HG02840 (cell line): ENCODE measurements around the gene ARHGAP11A.

Experiments used
- ATAC-seq: cut with Tn5 transposase; IDR thresholded peaks from one replicate; pipeline ENCODE4 v1.9.1; 2021; ENCODE audit warnings: mild to moderate bottlenecking, moderate library complexity, moderate number of reproducible peaks; ENCODE audit not compliant: unreplicated experiment, low FRiP score

ARHGAP11A gene

DNA sequence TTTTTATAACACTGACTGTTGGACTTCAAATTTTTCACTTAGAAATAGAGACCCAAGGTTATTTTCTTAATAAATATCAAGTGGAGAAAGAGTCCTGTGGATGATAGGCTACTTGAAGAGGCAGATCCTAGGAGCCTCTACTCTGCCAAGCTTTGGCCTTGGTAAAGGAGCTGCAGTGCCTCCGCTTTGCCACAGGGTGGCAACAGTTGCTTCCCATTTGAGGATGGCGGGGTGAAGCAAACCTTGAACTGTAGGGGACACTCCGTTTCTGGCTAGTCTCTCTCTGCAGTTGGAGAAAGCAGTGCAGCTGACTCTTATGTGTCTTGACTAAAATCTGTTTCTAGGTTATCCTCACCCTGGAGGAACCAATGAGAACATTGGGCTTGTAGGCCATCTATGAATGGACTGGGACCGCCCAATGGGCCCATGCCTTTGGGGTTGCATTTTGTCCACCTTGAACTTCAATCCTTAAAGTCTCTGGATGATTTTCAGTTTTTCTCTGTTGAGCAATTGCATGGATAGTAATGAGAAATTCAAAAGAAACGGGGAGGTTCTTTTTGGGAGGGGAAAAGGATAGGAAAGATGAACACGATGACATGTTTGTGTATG is 36.0 kb downstream of the ARHGAP11A start:
- peak; percentile 58 for ATAC-seq

DNA sequence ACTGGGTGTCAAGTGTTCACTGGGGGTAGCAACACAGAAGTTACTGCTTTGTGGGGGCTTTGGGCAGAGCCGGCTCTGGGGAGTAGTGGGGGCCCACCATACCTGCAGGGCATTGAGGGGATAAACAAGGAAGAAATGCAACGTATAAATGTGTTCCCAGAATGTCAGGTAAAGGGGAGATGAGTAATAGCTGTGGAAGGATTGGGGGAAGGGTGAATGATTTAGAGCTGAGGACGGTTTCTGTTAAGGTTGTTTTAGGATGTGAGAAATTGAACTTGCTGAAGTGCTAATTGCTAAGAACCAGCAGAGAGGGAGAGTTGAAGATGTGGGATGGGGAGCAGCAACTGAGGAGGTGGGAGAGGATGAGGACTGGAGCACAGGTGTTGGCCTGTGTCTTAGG is 36.9 kb downstream of the ARHGAP11A start:
- ATAC-seq, result no peak

DNA sequence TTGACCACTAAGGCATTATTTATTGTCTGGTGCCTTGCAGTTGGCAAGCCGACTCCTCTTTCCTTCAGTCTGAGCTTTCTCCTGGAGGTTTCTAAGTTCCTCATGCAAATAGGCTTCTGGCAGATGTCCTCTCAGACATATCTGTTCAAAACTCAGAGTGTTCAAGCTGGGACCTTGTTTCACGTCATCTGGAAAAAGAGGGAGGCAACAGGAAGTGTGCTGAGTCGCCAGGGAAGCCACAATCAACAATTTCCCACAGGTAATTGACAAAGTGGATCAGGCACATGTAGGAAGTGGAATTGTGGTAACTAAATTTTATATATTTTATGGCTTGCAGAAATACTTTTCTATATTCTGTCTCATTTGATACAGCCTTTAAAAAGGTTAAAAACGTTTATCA is 40.8 kb downstream of the ARHGAP11A start:
- ATAC-seq, result no peak

DNA sequence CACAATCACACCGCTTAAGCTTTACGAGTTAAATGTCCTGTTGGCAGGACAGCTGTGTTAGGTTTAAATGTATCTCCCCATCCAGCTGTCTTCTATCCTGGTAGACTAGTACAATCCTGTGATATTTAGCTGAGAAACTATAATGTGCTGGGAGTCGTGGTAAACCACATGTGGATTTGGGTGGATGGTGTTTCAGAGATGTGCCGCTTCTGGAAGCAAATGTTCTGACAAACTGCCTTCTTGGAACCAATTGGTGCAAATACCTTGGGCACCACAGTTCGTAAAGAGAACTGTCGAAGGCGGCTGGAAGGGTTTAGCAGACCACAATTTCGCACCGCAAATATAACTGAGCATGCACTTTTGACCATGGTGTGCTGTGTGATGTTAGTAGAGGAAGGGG is 41.2 kb downstream of the ARHGAP11A start:
- ATAC-seq, result no peak

DNA sequence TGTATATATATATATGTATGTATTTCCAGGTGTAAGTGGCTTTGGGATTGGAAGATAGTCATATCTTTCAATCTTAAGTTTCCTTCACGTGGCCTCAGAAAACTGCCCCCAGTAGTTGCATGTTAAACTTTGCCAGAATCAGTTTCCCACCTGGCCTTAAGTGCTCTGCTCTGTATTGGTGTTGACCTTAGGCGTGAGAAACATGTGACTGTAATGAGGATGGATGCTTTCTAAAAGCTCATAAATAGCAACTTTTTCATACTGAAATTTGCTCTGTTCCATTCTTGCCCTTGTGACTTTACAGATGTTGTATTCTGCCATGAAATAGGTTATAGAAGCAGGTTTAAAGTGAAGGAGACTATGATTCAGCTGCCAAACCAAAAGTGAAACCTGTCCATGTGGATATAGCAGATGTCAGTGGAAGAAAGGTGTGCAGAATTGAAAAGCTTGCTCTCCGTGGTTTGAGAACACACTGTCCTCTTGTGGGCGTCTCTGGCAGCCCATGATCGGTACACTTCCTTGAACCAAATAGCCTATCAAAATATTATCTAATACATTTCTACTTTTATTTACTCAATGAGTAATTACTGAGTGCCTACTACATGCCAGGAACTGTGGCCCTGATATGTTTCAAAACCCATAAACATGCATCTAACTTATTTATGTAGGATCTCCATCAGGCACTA is 42.0 kb downstream of the ARHGAP11A start:
- ATAC-seq, result no peak

DNA sequence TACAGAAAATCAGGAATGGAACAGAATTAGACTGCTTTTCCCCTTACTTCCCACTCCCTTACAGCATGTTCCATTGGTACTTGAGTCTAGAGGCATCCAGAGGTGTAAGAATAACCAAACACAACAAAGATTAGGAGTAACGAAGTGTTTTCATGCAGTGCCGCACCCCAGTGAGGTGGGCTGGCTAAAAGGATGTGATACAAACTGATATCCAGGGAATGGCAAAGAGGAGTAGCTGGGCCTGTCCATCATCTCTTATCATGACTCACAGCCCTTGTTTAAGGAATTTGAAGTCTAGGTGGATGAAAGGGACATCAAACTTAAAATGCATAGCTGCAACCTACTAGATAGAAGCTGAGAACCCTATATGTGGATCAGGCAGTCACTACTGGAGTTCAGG is 42.6 kb downstream of the ARHGAP11A start:
- no peak for ATAC-seq

DNA sequence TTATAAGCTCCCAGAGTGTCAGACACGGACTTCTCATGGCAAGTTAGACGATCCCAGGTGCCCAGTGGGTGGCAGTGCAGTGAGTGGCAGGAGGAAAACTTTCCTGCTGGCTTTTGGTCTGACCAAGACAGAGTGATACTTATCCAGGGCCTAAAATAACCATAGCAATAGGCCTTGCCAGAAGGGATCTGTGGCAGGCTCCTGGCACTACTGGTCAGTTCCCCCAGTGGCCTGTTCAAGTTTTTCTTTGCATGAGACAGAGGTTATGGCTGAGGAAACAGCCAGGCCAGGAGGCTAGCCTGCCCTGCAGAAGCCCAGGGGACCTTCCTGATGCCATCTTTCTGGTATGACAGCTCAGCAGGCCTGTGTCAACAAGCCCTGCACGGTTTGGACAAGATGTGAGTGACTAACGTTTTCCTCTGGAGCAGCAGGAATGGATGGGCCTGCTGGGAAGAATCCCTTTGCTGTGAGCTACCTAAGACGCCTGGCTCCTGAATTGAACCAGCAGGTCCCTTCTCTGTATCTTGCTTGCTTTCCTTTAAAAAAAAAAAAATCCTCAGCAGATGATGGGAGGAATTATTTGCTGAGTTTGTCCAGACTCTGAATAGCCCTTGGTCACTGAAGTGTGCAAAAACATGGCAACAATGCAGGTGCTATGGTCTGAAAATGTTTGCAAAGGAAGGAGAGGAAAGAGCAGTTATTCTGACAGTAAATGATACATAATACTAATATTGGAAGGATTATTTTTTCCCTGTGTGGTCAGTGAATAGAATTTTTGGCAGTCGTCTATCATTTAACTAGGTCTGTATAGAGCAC is 44.2 kb downstream of the ARHGAP11A start:
- ATAC-seq, result no peak

DNA sequence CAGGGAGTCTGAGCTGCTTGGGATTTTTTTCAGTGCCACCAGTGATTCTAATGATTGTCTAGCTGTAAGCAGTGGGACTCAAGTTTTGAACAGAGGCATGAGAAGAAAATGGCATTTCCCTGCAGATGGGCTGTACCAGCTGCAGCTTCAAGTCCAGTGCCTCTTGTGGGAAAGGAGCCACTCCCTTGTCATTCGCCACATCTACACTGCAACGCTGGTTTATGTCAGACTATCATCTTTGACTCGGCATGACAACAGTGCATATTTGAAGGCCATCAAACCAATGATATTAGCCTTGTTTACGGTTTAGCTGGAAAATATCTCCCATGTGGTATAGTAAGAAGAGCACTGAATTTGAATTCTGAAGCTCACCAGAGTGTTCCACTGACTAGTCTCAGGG is 48.4 kb downstream of the ARHGAP11A start:
- no peak for ATAC-seq

DNA sequence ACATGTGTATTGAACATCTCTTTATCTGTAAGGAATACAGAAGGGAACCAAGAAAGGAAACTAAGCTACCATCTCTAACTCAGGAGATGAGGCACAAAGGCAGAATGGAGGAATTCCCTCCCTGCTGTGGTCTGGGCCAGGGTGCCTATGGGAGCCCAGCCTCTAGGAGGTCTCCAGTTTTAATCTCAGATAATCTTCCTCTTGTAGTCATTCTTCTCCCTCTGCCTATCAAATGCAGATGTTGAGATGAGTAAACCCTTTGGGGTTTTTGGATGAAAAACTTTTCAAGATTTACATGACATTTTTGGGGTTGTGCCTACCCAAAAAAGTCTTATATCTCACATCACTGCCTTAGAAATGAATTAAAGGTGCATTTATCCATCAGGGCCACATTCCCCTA is 49.5 kb downstream of the ARHGAP11A start:
- ATAC-seq, result no peak

DNA sequence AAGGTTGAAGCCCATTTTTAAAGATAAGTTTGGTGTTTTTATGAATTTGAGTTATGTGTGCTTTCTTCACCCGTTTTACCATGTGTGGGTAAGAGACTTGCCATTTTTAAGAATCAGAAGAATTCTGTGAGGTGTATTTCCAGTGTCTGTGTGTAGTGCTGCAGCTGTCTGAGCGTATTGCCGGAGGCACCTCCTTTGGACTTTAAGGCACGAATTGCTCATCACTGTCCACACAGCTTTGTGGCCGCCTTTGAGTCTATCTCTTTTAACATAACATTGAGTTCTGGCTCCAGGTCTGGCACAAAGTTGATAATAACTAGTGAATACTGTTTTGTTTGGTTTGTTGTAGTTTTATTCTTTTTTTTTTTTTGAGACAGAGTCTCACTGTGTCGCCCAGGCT is 52.0 kb downstream of the ARHGAP11A start:
- ATAC-seq, result no peak

DNA sequence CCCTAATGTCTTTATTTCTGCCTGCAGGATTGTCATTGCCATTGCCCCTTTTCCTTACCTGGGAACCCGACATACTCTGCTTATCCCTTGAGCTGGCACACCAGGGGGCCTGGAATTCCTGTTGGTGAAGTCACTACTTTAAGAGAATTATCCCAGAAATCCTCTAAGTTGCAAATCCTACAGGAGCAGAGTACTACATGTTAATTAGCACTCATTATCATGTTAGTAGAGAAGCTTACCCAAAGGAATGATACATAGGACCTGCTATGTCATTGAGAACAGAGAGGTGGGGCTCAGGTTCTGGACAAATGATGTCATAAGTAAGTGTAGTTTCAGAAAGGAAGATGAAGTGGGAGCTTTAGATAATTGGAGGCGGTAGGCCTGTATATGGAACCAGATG is 53.6 kb downstream of the ARHGAP11A start:
- no peak for ATAC-seq

DNA sequence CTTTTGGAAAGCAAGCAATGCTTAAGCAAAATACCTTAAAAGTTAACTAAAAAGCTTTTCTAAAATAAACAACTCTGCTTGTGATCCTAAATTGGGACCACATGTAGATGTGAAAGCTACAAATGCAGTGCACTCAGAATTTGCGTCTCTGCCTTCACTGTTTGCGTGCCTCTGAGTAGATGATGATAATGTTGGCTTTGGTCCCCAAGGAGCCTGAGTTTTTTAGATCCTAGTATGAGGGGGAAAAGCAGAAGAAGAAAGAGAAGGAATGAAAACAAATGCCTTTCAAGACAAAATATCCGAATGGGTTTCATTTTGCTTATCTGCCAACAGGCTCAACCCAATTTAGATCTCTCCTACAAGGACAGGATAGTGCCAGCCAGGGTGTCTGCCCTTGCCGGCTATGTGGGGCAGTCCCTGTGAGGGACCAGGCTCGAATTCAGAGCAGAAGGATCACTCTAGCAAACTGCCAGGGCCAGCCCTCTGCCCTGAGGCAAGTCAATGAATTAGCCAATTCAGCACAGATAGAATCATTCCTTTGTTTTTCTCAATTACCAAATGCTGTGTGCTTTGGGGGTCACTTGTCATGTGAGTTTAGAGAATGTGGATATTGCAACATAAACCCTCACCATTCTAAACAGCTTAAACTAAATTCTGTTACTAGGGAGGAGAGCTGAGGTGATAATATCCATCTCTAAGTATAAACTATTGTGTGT is 54.8 kb downstream of the ARHGAP11A start:
- ATAC-seq, result no peak

DNA sequence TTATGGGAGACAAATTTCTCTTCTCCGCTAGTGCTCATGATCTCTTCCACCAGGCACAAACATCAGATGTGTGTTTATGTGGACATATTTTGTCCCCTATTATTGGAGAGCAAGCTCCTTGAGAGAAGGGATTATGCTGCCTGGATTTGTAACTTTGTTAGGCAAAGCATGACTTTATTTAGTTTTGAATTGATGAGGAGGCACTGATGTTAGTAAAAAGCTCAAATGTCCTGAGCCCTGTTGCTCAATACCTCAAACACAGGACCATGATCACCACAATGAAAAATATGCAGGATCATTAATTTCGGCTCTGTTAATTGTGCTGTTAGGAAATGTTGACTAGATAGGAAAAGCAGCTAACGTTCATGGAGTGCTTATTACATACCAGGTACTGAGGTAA is 55.3 kb downstream of the ARHGAP11A start:
- no peak for ATAC-seq

DNA sequence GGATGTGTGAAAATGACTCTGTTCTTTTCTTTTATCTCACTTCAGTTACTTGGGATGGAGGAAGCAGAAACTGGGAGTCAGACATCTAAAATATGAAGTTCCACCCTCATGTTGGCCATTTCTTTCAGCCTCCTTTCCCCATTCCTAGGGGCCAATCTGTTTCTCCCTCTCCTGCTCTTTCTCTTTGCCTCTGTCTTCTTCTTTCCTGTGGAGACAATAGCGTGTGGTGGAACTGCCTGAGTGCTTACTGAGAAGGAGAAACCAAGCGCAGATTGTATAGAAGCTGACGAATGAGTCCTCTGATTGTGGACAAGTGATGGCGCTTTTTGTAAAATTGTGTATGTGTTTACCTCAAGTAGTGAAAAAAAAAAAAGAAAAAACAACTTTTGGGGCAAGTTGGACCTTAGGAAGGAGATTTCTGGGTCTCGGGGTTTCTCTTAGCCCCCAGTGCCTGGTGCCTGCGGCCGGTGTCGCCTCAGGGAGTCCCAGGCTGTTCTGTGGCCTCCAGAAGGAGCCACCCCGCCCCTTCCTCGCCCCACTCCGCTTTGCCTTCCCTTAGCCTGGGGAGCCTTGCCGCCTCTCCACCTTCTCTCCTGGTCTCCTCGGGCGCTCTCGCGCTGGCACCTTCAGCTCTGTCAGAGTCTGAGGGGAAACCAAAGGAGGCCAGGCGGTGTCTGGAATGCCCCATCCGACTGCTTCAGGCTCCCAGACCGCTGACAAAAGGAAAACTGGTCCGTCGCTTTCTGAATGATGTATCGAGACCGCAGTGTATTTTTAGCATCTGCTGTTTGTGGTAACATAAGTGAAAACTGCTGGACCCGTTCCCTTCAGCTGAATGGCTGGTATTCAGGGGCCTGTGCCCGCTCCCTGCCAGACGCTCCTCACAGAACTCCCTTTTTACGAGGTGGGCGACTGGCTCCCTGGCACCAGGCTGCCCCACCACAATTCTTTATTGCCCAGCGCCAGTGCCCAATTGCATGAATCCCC is 56.3 kb downstream of the ARHGAP11A start:
- no peak for ATAC-seq

DNA sequence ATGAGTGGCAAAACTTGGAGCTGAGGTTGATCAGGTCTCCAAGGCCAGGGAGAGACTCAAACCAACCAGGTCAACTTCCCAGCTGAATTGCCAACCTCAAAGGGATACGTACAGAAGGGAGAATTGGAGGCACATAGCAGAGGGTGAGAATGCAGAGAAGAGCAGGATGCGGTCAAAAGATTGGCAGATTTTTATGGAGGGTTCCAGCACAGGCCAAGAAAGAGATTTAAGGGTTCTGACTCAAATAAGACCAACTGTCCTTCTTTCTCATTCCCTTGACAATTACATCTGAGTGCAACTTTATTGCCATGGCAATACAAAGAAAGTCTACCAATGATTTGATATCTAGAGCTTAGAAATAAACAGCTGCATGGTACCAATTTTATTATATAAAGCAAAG is 59.4 kb downstream of the ARHGAP11A start:
- ATAC-seq, result no peak

DNA sequence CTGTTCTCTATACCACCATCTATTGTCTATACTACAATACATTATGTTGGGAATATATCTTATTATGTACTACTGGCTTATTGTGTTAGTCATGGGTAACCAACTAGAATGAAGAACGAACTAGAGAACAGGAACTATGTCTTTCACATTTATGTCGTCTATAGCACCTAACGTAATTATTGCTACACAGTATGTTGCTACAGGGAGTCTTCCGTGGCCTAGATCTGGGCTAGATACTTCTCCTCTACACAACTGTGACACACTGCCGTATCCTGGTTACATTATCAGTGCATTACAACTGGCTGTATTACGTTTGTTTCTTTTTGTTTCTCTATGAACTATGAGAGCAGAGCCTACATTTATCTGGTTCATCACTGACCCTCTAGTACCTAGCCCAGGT is 60.2 kb downstream of the ARHGAP11A start:
- no peak for ATAC-seq

DNA sequence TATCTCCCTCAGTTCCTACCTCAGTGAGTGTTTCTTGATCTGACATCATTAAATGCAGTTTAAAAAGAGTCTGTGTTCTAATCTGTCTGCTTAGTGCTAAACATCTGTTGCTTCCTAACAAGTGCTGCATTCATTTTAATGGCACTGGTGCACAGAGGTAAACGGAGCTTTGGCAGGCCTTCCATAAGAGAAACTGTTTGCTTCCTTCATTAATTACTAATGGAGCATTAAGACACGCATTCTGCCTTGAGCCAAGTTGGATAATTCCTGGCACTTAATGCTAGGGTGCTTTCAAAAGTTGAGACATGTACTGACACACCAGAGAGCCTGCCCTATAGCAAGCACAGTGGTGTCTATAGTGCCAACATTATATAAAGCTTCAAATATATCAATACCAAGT is 60.9 kb downstream of the ARHGAP11A start:
- ATAC-seq, result no peak

DNA sequence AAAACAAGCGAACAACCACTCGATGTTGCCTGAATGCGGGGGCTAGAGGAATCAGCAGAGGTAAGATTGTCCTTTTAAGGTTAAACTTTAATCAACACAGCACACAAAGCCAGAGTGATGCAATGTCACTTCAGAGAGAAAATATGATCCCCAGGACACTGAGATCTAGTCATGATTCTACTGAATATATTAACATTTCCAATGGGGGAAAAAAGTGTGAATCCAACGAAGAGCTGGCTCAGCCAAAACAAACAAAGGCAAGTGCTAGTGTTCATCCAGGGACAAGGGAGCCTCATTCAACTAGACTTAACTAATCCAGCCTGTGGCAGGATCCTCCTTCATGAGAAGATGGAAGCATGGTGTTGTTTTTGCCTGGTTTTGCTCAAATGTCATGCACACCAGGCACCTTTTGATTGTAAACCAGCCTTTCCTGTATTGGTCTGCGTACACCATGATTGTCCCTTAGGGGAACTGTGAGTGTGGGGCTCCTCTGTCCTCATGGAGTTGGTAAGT is 62.0 kb downstream of the ARHGAP11A start:
- no peak for ATAC-seq

DNA sequence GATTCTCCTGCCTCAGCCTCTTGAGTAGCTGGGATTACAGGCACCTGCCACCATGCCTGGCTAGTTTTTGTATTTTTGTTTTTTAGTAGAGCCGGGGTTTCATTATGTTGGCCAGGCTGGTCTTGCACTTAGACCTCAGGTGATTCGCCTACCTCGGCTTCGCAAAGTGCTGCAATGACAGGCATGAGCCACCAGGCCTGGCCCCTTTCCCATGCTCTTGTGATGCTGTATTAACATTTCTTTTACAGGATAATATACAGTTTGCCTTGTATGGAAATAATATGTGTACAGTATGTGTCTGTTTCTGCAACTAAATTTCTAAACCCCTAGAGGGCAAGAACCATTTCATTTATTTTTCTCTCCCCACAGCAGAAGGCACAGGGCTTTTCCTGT is 64.0 kb downstream of the ARHGAP11A start:
- no peak for ATAC-seq

DNA sequence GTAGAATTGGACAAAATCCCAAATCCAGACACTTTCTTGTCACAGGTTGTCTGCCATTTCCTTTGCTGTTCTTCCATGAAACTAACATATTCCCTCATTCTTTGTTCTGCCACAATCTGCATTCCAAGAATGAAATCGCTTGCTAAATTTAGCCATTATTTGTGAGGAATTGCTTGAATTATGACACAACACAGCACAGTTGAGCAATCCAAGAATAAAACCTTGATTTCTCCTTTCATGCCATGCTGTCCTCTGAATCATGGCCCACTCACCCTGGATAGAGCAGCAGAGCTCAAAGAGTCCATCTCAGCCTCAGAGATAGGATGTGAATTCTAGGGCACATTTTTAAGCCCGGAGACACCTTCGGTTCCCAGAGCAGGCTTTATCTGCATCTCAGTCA is 67.3 kb downstream of the ARHGAP11A start:
- ATAC-seq, result no peak
